ENCODE data around the gene IQSEC2.

Gene IQSEC2

DNA sequence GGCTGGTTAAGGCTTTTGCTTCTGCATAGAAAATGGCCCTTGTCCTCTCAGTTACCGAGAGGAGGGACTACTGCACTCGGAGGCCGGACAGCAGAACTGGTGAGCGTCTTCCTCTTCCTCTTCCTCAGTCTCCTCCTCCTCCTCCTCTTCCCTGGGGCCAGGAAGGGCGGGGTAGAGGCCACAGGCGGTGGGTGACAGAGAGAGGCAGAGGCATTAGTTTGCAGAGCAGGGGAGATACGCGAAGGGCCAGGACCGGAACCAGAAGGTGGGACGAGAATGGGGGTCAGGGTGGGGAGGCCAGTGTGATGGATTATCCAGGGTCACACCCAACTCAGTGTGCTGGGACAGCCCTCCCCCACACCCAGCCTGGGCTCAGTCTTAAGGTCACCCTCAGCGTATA lies 14.5 kb downstream of the IQSEC2 start:
- no peak for DNase-seq

DNA sequence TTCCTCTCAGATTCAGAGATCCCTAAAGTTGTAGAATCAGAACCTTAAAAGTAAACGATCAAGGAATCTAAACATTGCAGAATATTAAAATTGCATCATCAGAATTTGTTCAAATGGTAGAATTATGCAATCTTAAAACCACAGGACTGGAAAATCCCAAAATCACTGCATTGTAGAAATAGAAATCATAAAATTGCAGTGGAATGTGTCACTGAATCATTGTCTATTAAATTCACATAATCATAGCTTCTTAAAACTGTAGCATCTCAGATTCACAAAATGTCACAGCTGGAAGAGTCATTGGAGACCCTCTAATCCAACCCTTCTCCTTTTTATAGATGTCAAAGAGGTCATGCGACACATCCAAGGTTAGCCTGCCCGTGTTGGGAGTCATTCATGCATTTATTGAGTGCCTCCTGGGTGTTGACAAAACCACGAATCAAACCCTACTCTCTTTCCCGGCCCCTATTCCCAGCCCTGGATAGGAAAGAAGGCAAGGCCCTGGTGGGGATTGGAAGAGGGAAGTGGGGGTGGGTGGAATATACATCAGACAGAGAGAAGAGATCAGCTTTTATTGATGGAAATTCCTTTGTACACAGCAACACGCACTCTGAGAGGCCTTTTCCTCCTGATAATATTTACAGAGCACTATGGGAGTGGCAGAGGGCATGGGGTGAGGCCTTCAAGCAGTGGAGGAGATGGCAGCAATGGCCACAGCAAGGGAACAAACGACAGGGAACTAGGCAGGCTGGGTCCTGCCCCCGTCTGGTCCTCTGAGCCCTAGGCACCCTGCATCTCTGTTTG lies 15.4 kb downstream of the IQSEC2 start:
- DNase-seq = no peak

DNA sequence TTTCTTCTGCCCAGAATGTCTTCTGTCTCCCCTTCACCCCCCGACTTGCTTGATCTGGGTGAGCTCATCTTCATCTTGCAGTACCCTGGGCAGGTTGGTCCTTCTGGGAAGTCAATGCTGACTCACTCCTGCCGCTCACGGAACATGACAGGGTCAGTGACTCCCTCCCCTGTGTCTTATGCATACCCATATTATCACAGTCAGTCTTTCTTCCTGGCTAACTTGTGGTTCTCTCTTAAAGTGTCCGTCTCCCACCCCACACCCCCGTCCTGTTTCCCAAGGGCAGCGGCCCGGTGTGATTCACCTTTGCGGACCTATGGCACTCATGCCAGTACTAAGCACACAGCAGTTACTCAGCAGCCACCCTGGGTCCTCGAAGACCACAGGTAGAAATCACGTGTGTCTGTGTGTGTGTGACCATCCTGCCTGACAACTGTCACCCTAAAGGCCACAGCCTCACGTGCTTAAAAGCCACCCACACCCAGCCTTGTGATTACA lies 17.7 kb downstream of the IQSEC2 start:
- no peak for DNase-seq

DNA sequence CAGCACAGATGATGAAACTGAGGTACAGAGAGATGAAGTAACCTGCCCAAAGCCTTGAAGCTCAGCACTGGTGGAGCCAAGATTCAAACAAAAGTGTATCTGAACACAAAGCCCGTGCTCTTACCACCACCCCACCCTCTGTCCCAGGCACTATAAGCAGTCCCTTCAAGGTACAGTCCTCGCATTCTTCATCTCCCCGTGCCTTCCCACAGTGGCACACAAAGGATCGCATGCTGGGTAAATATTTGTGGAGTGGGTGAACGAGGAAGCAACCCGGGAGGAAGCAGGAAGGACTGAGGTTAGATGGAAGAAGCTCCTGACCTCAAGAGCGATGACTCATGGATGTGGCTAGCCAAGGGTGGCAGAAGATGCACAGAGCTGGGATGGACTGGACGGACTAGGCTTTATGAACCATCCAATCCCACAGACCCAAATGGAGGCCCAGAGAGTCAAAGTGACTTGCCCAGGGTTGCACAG lies 18.4 kb downstream of the IQSEC2 start:
- DNase-seq = no peak

DNA sequence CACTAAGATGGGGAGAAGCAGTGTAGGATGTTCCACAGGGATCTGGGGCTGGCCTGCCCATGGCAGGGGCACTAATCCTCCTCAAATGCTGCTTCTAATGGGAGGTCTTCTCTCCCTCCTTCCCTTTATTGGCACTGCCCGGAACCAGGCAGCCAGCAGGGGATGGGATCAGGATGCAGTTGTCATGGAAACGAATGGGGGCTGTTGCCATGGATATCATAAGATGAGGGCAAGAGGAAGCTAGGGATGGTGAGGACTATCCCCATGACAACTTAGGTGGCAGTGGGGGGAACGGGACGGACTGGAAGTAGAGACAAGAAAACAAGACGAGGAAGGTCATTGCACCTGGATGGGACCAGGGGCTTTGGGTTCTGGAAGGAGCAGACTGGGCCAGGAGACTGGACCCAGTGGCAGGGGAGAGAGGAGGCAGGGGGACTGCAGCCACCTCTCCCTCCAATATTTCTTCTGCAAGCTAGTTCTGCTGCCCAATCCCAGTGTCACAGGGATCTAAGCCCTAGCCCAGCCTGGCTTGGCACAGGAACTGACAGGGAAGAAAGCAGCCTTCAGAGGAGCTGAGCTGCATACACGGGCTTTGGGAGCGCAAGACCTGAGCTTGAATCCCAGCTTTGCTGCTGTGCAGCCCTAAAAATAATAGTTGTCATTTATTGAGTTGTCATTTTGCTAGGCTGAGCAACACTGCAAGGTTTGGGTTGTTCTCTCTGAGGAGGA lies 19.0 kb downstream of the IQSEC2 start:
- no peak for DNase-seq

DNA sequence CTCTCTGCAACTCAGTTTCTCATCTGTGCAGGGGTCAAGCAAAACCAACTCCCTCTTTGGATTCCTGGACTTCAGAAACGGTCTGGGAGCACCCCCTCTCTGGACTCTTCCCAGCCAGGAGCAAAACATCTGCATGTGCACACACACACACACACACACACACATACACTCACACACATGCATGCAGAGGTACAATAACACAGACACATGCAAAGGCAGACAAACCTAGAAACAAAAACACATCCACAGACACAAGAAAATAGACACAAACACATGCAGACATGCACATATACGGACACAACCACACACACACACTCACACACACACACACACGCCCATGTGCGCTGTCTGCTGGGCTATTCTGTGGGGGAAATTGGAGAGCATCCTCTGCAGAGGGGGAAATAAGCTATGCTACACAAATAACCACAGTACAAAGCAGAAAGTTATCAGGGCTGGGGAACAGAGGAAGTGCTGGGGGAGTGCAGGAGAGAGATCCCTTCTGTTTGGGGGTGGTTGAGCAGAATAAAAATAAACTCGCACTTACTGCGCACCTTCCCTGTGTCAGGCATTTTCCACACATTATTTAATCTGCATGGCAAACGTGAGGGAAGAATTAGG lies 19.9 kb downstream of the IQSEC2 start:
- peak; percentile 1 for DNase-seq

DNA sequence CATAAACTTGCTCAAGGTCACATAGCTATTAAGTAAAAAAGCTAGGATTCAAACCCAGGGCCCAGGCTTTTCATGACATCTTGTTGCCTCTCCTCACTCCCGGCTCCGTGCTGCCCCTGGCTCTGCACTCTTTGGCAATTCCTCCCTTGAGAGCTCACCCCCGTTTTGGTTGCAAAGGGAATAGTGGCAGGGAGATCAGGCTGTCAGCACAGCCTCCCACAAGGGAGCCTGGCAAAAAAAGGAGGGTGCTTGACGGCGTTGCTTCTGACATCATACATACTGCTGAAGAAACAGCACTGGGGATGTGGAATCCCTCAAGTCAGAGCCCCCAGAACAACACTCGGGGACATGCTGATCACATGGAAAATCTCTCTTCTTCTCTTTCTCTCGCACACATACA lies 20.5 kb downstream of the IQSEC2 start:
- DNase-seq = no peak

DNA sequence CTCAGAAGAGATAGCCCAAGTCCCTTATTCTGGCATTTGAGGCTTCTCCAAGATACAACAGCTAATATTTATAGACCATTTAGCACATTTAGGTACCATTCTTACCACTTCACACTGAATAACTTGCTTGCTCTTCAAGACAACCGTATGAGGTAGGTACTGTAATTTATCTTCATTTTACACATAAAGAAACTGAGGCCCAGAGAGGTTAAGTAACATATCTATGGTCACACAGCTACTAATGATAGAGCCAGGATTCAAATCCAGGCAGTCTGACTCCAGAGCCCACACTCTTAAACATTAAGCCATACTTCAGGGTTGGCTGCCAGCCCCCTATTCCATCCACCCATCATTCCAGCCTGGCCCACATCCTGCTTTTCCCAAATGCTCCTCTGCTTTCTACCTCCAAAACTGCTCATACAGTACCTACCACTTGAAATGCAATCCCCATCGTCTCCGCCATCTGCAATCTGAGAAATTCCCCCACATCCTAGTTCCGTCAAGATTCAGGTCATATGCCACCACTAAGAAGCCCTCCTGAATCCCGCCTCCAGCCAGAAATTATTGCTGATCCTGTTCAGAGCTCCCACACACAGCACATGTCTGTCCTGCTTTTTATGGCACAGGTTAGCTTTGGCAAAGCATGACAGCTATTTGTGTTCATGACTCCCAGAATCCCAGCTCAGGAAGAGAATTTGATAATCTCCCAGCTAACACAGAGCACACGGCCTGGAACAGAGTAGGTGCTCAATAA lies 23.5 kb downstream of the IQSEC2 start:
- DNase-seq = no peak

DNA sequence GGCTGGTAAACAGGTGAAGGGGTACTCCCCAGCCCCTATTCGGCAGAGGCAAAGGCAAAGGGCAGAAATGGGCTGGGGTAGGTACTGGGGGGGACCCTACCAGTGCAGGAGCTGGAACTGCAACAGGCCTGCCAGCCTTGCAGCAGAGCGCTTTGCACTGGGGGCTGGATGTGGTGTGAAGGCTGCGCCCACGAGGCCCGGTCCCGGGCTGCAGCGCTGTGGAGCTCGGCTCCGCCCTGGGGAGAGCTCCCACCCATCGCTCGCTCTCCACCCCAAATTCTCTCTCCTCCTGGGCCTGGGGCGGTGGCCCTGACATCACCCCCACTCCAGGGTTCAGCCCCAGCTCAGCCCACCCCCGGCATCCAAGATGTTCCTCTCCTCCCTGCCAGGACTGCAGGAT lies 24.2 kb downstream of the IQSEC2 start:
- no peak for DNase-seq

DNA sequence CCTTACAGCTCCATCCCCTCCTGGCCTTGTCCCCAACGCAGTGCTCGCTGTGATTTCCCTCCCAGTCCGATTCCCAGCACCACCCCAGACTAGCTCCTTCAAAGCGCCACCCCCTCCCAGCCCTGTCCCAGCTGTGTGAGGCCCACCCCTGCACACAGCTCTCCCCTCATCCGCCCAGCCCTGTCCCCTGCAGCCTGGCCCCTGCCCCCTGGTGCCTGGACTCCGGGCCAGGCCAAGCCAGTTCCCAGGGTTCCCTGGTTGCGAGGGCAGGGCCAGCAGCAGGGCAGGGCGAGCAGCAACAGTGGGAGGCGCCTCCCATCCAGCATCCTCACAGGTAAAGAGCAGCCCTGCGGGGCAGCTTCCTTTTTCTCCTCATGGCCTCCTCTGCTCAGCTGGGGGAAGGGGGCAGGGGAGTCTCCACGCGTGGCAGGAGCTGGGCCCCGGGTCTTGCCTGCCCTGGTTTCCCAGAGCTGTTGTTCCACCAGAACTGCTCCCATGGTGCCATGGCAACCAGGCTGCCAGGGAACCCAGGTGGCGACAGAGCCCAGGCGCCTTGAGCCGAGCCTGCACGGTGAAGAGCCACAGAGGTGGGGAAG lies 24.8 kb downstream of the IQSEC2 start:
- no peak for DNase-seq

DNA sequence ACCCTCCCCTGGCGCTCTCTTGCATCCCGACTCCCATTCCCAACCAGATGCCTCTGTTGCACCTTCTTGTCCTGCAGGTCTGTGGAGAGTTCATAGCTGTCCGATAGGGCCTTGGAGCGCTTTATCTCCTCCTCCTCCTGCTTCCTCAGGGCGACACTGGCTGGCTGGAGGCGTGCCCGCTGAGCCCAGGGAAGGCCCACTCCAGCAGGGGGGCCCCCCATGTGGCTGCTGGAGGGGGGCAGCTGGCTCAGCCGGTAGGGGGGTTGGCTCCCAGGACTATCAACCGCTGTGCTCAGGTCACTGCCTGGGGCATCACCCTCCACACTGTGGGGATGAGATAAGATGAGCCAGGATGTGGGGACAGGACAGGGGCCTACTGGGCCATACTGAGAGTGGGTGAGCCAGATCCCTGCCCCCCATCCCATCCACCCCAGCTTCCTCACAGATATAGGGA lies 25.6 kb downstream of the IQSEC2 start:
- no peak for DNase-seq

DNA sequence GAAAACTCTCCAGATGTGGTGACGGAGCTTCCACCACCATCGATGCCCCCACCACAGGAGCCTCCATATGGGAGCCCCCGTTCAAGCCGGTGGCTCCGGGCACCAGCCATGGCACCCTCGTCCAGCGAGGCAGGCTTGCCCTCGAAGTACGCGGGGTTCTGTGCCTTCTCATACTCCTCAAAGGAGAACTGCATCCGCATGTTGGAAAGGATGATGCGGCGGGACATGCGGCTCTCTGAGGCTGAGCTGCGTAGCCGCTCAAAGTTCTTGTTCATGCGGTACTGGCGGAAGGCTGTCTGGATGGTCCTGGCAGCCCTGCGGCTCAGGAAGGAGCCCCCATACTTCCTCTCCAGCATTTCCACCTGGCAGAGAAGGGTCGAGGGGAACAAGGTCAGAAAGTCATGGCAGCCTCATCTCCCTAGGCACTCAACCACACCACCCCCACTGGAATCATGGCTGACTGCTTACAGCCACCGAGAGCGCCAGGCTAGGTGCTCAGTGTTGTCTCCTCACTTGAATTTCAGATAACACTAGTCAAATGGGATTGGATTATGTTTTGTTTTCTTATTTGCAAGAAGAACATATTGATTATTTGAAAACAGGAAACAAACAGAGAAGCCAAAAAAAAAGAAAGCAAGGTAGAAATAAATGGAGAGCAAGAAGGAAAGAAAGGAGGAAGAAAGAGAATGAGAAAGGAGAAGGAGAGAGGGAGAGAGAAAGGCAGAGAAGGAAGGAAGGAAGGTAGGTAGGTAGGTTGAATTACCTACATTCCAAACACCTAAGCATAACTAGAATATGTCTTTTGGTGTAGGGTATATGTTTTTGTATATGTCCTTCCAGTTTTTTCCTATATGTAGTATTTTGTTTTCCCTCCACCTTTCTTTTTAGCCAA lies 26.6 kb downstream of the IQSEC2 start:
- no peak for DNase-seq

DNA sequence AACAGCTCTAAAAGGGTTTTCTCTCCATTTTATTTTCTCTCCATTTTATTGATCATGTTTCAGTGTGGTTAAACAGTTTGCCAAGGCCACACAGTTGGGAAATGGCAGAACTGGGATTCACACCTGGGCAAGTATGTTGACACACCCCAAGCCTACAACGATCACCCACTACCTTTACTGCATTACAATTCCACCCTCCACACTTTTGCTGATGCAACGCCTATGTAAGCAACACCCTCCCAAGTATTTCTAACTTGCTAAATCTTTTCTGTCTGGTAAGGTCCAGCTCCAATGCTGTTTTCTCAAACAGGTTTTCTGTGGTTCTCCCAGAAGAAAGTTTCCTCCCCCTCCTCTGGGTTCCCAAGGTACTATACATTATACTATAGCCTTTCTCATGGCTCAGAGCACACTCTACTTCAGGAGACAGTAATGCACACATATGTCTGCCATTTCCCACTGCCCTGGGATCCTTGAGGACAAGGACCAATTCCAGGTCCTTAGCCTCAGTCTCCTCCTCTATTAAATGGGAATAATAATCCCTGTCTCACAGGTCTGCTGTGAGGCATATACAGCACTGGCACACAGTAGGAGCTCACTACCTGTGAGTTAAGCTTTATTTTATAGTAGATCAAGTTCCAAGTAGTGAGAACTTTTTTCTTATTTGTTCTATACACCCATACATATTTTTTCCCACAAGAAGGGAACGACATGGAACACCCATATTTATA lies 27.9 kb downstream of the IQSEC2 start:
- no peak for DNase-seq

DNA sequence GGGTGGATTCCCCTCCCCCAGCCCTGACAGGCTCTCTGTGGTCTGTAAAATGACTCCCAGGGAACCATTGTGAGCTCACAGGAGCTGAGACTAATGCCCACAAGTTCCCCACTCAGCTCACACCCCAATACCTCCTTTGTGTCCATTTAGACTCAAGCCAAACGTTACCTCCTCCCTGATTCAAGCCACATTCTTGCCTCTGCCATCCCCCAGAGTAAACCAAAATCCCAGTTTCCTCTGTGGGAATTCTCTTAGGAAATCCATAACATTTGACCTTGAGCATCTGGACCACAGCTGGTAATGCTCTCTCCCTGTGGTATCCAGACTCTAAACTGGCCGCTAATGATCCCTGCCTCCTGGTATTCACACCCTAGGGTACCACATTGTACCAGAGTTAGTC lies 30.1 kb downstream of the IQSEC2 start:
- no peak for DNase-seq

DNA sequence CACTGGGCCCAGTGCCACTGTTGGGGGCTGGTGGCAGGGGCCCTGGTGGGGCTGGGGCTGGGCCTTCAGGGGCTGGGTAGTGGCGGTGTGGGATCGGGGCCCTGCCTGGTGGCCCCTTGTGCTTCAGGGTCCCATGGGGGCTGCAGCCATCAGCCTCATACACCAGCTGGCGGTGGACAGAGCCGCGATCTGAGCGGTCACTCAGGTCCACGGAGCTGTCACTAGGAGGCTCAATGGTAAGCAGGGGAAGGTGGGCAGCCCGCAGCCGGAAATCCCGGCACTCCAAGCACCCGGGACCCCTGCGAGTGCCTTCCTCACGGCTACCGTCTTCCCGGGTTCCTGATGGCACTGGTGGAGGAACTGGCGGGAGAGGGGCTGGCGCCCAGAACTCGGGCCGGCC lies 30.8 kb downstream of the IQSEC2 start:
- no peak for DNase-seq

DNA sequence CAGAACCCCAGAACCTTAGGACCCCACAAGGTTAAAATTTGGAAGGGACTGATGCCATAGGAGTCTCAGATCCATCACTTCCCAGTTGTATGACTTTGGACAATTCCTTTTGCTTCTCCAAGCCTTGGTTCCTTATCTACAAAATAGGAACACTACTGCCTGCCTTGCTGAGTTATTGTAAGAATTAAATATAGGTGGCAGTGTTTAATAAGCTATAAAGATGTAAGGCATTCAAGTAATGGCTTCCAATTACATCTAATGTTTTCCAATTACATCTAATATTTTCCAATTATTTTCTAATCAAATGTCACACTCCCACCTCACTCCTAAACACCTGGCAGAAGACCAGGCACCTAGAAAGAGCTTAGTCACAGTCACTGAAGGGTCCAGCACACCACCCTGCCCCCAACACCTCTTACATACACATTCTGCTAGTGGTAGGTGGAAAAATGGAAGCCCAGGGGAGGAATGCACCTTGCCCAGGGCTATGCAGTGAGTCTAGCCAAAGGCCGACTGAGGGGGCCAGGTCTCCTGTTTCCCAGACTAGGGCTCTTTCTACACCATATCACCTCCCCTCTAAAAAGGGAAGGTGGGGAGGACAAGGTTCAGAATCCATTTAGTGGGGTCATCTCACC lies 31.9 kb downstream of the IQSEC2 start:
- no peak for DNase-seq

DNA sequence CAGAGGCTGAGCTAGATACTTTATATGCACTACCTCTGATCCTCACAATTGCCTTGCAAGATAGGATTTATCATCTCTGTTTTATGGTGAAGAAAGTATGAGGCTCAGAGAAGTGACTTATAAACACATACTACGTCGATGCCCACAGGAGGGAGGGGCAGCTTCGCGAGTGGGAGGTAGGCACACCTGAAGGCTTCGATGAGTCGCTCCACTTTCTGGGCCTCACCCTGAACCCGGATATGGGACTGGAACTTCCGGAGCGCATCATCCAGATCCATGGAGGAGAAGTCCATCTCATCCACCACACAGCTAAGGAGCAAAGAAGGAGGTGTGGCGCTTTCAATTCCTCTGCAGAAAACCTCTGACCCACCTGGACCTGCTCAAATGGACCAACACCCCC lies 33.5 kb downstream of the IQSEC2 start:
- no peak for DNase-seq

DNA sequence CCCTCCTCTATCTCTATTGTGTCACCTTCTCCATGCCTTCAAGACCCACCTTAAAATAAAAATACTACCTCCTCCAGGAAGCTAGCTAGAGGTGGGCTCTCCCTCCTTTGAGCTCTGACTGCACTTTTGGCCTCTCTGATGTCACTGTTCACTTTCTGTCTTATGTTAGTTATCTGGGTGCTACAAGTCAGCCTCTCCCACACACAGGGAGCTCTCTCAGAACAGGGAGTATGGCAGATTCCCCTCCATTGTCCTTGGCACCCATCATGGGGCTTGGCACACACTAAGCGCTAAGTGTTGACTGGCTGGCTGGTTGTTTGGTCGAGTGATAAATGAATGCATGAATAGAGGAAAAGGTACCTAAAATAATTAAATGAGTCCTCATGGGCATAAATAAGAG lies 35.2 kb downstream of the IQSEC2 start:
- DNase-seq = no peak

DNA sequence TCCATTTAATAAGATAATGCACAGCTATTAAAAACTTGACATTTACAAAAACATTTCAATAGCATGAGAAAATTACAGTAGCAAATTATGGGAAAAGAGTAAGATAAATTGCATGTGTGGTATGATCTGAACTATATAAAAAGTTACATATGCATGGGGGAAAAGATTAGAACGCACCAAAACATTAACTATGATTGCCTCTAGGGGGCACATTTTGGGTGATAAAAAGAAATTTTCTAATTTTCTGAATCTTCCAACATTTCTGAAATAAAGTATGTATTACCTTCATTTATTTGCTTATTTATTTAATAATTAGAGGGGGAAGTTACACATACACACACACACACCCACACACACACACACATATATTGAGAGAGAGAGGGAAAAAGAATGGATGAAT lies 36.8 kb downstream of the IQSEC2 start:
- no peak for DNase-seq

DNA sequence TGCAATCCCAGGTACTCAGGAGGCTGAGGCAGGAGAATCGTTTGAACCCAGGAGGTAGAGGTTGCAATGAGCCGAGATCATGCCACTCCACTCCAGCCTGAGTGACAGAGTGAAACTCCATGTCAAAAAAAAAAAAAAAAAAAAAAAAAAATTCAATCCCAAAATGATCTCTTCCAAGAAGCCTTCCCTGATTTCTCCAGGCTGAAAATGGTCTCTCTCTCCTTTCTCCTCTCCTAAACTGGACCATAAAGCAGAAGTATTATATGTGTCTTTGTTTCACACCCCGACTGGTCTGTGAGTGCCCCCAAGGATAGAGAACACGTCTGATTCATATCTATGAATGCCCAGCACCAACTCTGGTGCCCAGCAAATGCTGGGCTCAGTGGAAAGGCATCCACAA lies 39.1 kb downstream of the IQSEC2 start:
- DNase-seq = no peak

Measured in CD4-positive, alpha-beta T cell treated with Interleukin-12 subunit alpha and Interleukin-12 subunit beta, for 1 hour (primary cell).